DOHH2 (cell line): Measurements from ENCODE around the gene MGRN1.

ENCODE experiments used
- H3F3A ChIP-seq: fragments of 200-600 bp; sonication (generic), shearing (Covaris generic); 2 replicates; pipeline ENCODE4 v1.6.0; 2016; ENCODE audit warnings: antibody characterized with exemption, mild to moderate bottlenecking; ENCODE audit not compliant: control insufficient read depth, insufficient read depth
- H3K27ac ChIP-seq: fragments of 200-600 bp; sonication (generic); 2 replicates; pipeline ENCODE4 v1.5.1; 2014; ENCODE audit warnings: low read depth, mild to moderate bottlenecking, low read length, moderate library complexity
- H3K27me3 ChIP-seq: fragments of 200-600 bp; sonication (generic); 2 replicates; pipeline ENCODE4 v1.6.1; 2014; ENCODE audit warnings: mild to moderate bottlenecking, low read length, mixed read lengths; ENCODE audit not compliant: control insufficient read depth
- H3K36me3 ChIP-seq: fragments of 200-600 bp; sonication (generic); 2 replicates; pipeline ENCODE4 v1.6.1; 2014; ENCODE audit warnings: mild to moderate bottlenecking, low read length, moderate library complexity, mixed read lengths; ENCODE audit not compliant: control insufficient read depth
- H3K4me1 ChIP-seq: fragments of 200-600 bp; sonication (generic); 2 replicates; pipeline ENCODE4 v1.6.1; 2014; ENCODE audit warnings: mild to moderate bottlenecking, low read length, mixed read lengths; ENCODE audit not compliant: control insufficient read depth
- H3K4me2 ChIP-seq: fragments of 200-600 bp; sonication (generic); 2 replicates; pipeline ENCODE4 v1.6.0; 2014; ENCODE audit warnings: mild to moderate bottlenecking, low read length, moderate library complexity
- H3K4me3 ChIP-seq: fragments of 200-600 bp; sonication (generic); 2 replicates; pipeline ENCODE4 v1.5.1; 2014; ENCODE audit warnings: mild to moderate bottlenecking, low read length, mixed read lengths
- H3K79me2 ChIP-seq: fragments of 200-600 bp; sonication (generic); 2 replicates; pipeline ENCODE4 v1.6.1; 2014; ENCODE audit warnings: mild to moderate bottlenecking, low read length, mixed read lengths; ENCODE audit not compliant: control insufficient read depth
- H3K9me2 ChIP-seq: fragments of 200-600 bp; sonication (generic); replicated peaks from 2 replicates; pipeline ENCODE4 v1.6.1; 2014; ENCODE audit warnings: mild to moderate bottlenecking, low read length, mixed read lengths; ENCODE audit not compliant: control insufficient read depth
- H3K9me3 ChIP-seq: fragments of 200-600 bp; sonication (generic); 2 replicates; pipeline ENCODE4 v1.6.1; 2014; ENCODE audit warnings: antibody characterized with exemption, low read length, mixed read lengths; ENCODE audit not compliant: control insufficient read depth, insufficient read depth
- H4K20me1 ChIP-seq: fragments of 200-600 bp; sonication (generic); 2 replicates; pipeline ENCODE4 v1.6.0; 2014; ENCODE audit warnings: low read depth, mild to moderate bottlenecking, antibody characterized with exemption, low read length, moderate library complexity; ENCODE audit not compliant: control insufficient read depth, insufficient read depth
- EZH2phosphoT487 ChIP-seq: fragments of 200-600 bp; sonication (generic); IDR thresholded peaks from 2 replicates; pipeline ENCODE4 v1.6.1; 2017; ENCODE audit warnings: borderline replicate concordance, mild to moderate bottlenecking, antibody characterized with exemption, low read length, moderate library complexity, mixed read lengths
- TF ChIP-seq, protein P1 (sequence below): fragments of 200-600 bp; sonication (generic); IDR thresholded peaks from one replicate; pipeline ENCODE4 v1.5.1; 2014; ENCODE audit warnings: antibody characterized with exemption, mild to moderate bottlenecking, low read depth, low read length; ENCODE audit not compliant: poor library complexity, severe bottlenecking

The MGRN1 gene

DNA sequence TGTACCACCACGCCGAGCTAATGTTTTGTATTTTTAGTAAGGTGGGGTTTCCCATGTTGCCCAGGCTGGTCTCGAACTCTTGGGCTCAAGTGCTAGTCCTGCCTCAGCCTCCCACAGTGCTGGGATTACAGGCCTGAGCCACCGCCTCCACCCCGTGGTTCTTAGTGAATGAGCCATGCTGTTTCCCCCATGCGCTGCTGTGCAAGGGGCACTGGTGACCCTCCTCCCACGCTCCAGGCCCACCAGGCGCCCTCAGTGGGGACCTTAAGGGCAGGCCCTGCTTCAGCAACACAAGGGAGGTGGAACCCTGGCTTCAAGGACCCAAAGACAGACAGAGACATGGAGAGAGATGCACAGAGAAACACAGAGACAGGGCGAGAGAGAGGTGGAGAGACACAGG is 53.4 kb downstream of the MGRN1 start:
- Histone ChIP-seq H3F3A (no peaks in the 10 kb centered on the region), H3K9me2 (no peaks in the 10 kb centered on the region), H3K79me2 (no peaks in the 10 kb centered on the region), H3K27me3 (no peaks in the 10 kb centered on the region), H3K27ac (no peak overlapping the region), H3K4me2 (no peak overlapping the region), H3K36me3 (no peaks in the 10 kb centered on the region; the same call in 1 of the 2 replicates), H4K20me1 (no peaks in the 10 kb centered on the region), H3K4me3 (no peak overlapping the region), H3K4me1 (no peaks in the 10 kb centered on the region), H3K9me3 (no peaks in the 10 kb centered on the region)
- TF ChIP-seq EZH2phosphoT487 = no peak
- TF ChIP-seq, protein P1, sequence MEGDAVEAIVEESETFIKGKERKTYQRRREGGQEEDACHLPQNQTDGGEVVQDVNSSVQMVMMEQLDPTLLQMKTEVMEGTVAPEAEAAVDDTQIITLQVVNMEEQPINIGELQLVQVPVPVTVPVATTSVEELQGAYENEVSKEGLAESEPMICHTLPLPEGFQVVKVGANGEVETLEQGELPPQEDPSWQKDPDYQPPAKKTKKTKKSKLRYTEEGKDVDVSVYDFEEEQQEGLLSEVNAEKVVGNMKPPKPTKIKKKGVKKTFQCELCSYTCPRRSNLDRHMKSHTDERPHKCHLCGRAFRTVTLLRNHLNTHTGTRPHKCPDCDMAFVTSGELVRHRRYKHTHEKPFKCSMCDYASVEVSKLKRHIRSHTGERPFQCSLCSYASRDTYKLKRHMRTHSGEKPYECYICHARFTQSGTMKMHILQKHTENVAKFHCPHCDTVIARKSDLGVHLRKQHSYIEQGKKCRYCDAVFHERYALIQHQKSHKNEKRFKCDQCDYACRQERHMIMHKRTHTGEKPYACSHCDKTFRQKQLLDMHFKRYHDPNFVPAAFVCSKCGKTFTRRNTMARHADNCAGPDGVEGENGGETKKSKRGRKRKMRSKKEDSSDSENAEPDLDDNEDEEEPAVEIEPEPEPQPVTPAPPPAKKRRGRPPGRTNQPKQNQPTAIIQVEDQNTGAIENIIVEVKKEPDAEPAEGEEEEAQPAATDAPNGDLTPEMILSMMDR = no peak

DNA sequence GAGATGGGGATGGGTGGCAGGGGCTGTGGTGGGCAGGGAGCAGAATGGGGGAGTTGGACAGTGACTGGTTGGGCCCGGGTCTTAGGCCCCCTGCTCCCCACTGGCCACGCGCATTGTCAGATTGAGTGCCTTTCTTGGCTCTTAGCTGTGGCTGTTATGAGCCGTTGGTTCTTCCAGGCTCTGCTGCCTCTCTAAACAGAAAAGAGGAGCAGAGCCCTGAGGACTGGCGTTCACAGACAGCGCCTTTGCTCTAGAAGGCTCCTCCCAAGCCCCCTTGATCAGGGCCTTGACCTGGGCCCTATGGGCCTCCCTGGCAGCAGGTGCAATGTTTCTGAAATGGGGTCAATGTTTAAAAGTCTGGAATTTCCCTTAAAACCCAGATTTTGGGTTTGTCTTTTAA is 54.0 kb downstream of the MGRN1 start:
- TF ChIP-seq EZH2phosphoT487 = no peak
- TF ChIP-seq, protein P1 = no peak
- Histone ChIP-seq H3K4me3 (no peak overlapping the region), H3K79me2 (no peaks in the 10 kb centered on the region), H3F3A (no peaks in the 10 kb centered on the region), H4K20me1 (no peaks in the 10 kb centered on the region), H3K9me3 (no peaks in the 10 kb centered on the region), H3K4me2 (no peak overlapping the region), H3K36me3 (no peaks in the 10 kb centered on the region; the same call in 1 of the 2 replicates), H3K27me3 (no peaks in the 10 kb centered on the region), H3K27ac (no peak overlapping the region), H3K9me2 (no peaks in the 10 kb centered on the region), H3K4me1 (no peaks in the 10 kb centered on the region)

DNA sequence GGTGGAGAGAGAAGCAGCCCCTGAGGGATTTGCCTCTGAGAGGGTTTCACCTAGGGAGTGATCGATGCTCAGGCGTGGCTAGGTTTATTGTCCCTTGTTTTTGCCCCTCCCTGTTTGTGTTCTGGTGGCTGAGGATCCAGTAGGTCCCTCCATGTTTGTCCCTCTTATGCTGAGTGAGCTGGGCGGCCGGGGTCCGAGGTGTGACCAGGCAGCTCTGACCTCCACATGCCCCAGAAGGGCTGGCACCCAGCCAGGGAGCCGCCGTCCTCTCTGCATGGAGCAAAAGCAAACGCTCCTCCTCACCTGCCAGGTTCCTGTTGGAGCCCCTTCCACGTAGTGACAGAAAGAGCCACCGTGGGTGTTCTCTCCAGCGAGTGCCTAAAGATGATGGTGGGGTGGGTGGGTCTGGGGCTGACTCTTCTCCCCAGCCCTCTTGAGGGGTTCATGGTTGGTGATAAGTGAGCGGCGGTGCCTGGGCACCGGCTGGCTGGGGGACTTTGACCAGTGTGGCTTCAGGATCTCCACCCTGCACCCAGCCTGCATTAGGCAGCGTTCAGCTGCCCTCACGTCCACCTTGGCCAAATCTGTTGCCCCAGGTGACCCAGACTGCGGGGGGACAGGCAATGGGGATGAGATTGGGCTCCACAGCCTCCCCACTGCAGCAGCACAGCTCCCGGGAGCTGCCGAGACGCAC is 54.7 kb downstream of the MGRN1 start:
- H3K4me2 ChIP-seq = no peak overlapping the region
- H3F3A ChIP-seq = no peaks in the 10 kb centered on the region
- H3K4me3 ChIP-seq = no peak overlapping the region
- no peaks in the 10 kb centered on the region for H3K79me2 ChIP-seq
- H3K36me3 ChIP-seq = no peaks in the 10 kb centered on the region
- no peak overlapping the region for H3K27ac ChIP-seq
- no peaks in the 10 kb centered on the region for H3K9me3 ChIP-seq
- H4K20me1 ChIP-seq = no peaks in the 10 kb centered on the region
- H3K9me2 ChIP-seq = no peaks in the 10 kb centered on the region
- H3K4me1 ChIP-seq = no peaks in the 10 kb centered on the region
- no peak for TF ChIP-seq EZH2phosphoT487
- TF ChIP-seq, protein P1 = no peak
- H3K27me3 ChIP-seq = no peaks in the 10 kb centered on the region
